GM12872 (cell line): ENCODE data around the gene ROBO4.

Experiments
- CTCF ChIP-seq: IDR thresholded peaks from 3 replicates; pipeline ENCODE4 v1.5.1; 2011; ENCODE audit warnings: low read depth, mild to moderate bottlenecking, low read length, moderate library complexity; ENCODE audit not compliant: insufficient read depth

Gene ROBO4

GRCh38 chr11:124941703-124942102 lies 44.0 kb upstream of the ROBO4 start:
- TF ChIP-seq CTCF = no peak

DNA sequence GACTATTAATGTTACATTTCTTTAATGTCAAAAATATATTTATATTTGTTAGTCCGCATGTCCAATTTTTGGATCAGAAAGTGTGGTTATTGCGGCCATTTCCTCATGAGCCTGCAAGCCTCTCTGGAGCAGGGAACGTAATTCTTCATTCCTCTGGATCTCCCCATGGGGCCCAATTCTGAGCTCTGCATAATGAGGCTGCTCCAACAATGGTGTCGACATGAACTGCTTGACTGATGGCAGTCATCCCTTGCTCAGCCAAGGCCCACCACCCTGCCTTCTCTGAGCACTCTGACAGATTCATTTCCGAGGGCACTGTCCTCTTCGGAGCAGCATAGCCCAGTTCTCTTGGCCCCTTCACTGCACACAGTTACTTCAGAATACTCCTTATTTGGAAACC lies 41.3 kb upstream of the ROBO4 start:
- TF ChIP-seq CTCF = no peak

- no peak for TF ChIP-seq CTCF
Measured at GRCh38 chr11:124938206-124938765, 40.6 kb upstream of the ROBO4 start.

DNA sequence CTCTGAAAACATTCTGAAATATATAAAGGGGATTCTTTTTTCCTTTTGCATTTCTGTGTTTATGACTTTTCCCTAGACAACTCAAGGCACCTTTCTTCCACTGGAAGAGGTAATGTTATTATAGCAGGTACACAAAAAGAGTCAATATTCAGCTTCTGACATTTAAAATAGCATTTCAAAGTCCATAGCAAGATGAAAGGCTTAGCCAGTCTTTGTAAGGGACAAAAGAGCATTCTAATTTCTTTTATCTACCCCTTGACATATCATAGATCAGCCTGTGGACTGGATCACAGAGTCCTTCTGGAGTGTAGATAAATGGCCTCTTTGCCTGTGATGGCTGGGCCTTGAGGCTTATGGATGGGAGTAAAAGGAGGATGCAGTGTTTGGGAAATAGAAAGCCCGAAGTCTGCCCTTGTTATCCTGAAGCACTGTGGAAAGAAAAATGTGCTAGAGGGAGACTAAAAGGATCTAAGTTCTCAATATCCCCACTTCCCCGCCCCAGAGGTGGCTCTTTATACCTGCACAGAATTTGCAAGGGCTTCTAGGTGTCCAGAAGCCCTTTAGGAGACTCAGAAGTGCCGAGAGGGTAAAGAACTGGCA lies 39.8 kb upstream of the ROBO4 start:
- no peak for TF ChIP-seq CTCF

DNA sequence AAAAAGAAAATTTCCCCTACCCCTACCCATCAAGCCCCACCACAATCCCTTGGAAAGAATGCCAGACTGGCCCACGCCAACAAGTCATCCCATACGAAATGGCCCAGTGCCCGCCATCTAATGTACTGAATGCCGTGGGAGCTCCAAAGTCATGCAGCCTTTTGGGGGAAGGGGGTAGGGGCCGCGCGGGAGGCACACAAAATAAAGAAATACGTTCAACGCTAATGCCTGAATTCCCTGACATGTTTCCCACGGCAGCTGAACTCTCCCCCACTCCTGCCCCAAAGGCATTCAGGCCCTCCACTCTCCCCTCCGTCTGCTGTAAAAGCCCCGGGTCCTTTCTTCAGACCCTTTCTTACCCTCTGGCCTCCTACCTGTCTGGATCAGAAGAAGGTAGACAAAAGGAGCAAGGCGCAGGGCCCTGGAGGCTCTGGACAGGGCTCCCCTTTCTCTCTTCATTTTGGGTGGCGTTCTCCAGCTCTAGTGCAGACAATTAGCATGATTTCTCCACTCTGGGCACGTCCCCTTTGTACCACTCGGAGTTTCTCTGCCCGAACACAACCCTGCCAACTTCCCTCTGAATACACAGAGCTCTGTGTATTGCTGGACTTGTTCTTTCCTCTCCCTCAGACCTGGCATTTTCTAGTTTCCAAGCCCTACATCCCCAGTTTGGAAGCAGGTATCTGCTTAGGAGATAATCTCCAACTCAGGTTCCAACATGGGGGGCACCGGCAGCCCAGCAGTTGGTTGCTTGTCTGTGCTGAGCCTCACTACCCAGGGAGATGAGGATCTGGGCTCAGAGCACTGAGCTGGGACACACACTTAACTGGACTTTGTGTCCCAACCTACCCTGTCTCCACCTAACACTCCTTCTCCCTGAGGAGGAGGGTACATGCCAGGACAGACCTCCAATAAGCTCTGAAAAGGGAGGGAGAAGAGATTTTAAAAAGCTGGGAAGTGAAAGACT lies 38.2 kb upstream of the ROBO4 start, which contains the start of gene HEPACAM:
Gene HEPACAM (minus strand): TSS at position 500 of the 967 bp plus-strand sequence. CDS start 41 bp downstream, at position 459.
- no peak for TF ChIP-seq CTCF

GRCh38 chr11:124934862-124935547 lies 37.3 kb upstream of the ROBO4 start:
- no peak for TF ChIP-seq CTCF

- no peak for TF ChIP-seq CTCF
Measured at GRCh38 chr11:124930799-124931198, 33.1 kb upstream of the ROBO4 start.
